ENCODE data around the gene SRXN1.

SRXN1 gene

DNA sequence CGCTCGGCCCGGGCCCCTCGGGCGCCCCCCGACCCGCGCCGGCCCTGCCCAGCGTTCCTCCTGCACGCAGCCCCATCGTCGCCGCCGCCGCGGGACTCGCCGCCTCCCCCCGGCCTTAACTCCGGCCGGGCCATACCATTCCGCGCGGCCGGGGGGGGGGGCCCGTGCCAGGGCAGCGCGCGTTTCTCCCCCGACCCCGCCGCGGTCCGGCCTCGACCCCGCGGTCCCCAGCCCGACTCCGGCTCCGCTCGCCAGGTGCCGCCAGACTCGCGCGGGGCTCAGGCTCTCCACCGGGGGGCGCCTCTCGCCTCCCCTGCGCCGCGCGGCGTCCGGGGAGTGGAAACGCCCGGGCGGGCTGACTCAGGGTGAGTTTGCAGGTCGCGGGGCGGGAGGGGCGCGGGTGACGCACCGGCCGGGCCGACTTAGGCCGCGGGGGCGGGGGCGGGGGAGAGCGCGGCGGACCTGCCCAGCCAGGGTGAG is at the start of gene SRXN1:
TSS of gene SRXN1 (minus strand) at position 91 of the 480 bp plus-strand sequence. CDS start at position 76, 15 bp downstream.
- H3K36me3 ChIP-seq = peaks cover 10 to 30% (median 13%) of the 10 kb centered on the region in 3 donors
- DNase-seq = peak; percentile 88 to 94
- no peaks in the 10 kb centered on the region for H3K9me3 ChIP-seq
- TF ChIP-seq CTCF (IDR thresholded peaks at IDR 0.05) = peak; percentile 51 to 58
- peak within 1 kb of the TSS; percentile 71 to 86 for H3K4me3 ChIP-seq
- intact Hi-C loops (cut with DNase I; ENCODE audit: low total_unique reads) = loop anchor here (2.0 to 10.0 kb wide), 2 partner anchors 110 to 182 kb away; partner anchors contain the start of genes CSNK2A1 and FAM110A
- no peaks in the 10 kb centered on the region for H3K27me3 ChIP-seq
- peaks cover 0 to 26% (median 17%) of the 10 kb centered on the region in 4 donors for H3K4me1 ChIP-seq
- peak within 1 kb of the TSS; percentile 79 to 83 for H3K27ac ChIP-seq

GRCh38 chr20:701401-702129 is 48.6 kb upstream of the SRXN1 start:
- no peak for TF ChIP-seq CTCF (IDR thresholded peaks at IDR 0.05)
- no peaks in the 10 kb centered on the region for H3K36me3 ChIP-seq
- intact Hi-C loops (cut with DNase I; ENCODE audit: low total_unique reads) = no loop called here
- peaks cover 0 to 9% (median 6%) of the 10 kb centered on the region in 4 donors for H3K4me1 ChIP-seq
- no peaks in the 10 kb centered on the region for H3K9me3 ChIP-seq
- no peak for DNase-seq
- H3K4me3 ChIP-seq = no peak overlapping the region
- H3K27me3 ChIP-seq = peaks cover 0 to 34% of the 10 kb centered on the region in 2 donors
- H3K27ac ChIP-seq = no peak overlapping the region

DNA sequence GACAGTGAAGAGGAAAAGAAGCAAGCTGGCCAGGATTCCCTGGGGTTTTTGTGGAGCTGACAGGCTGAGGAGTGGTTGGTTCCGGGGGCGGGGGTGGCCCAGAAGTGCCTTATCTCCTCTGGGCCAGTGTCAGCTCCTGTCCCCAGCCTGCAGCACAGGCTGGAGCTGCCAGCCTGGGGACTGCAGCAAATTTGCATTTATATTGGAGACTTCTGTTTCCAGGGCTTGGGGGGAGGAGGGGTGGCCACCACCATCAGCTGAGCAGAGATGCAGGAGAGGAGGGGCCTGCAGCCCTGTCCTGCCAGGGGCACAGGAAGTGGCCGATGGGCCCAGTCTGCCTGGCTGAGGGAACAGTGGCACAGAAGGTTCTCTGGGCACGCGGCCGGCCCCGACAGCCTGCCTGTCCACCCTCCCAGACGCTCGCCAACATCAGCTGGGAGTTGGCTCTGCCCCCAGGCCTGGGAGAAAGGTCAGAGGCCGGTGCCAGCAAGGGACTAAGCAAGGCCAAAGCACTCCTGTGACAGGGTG is 46.9 kb upstream of the SRXN1 start:
- intact Hi-C loops (cut with DNase I; ENCODE audit: low total_unique reads) = no loop called here
- Histone ChIP-seq H3K9me3 (no peaks in the 10 kb centered on the region), H3K27ac (no peak overlapping the region), H3K4me1 (peaks cover 0 to 9% (median 6%) of the 10 kb centered on the region in 4 donors), H3K36me3 (no peaks in the 10 kb centered on the region), H3K4me3 (no peak overlapping the region), H3K27me3 (peaks cover 0 to 27% of the 10 kb centered on the region in 2 donors)
- no peak for TF ChIP-seq CTCF (IDR thresholded peaks at IDR 0.05)
- DNase-seq = peak in 1 of 2 donors; percentile 63

- intact Hi-C loops (cut with DNase I; ENCODE audit: low total_unique reads) = no loop called here
- no peak for TF ChIP-seq CTCF (IDR thresholded peaks at IDR 0.05)
- Histone ChIP-seq H3K36me3 (no peaks in the 10 kb centered on the region), H3K9me3 (no peaks in the 10 kb centered on the region), H3K27me3 (peaks cover 0 to 27% of the 10 kb centered on the region in 2 donors), H3K4me1 (peaks cover 0 to 9% (median 6%) of the 10 kb centered on the region in 4 donors), H3K27ac (no peak overlapping the region), H3K4me3 (no peak overlapping the region)
- peak in 1 of 2 donors; percentile 32 for DNase-seq
Observed at GRCh38 chr20:699342-699741, 46.3 kb upstream of the SRXN1 start.

GRCh38 chr20:698276-698675 is 45.3 kb upstream of the SRXN1 start:
- intact Hi-C loops (cut with DNase I; ENCODE audit: low total_unique reads) = no loop called here
- Histone ChIP-seq H3K4me3 (no peak overlapping the region), H3K27me3 (peaks cover 0 to 29% of the 10 kb centered on the region in 2 donors), H3K4me1 (peaks cover 0 to 9% (median 6%) of the 10 kb centered on the region in 4 donors), H3K27ac (no peak overlapping the region), H3K9me3 (no peaks in the 10 kb centered on the region), H3K36me3 (no peaks in the 10 kb centered on the region)
- no peak for TF ChIP-seq CTCF (IDR thresholded peaks at IDR 0.05)
- peak in 1 of 2 donors; percentile 47 for DNase-seq

Measured in tibial artery (tissue), 4 donors.